Prostate gland (tissue), 2 donors: ENCODE measurements around the gene RASL10B. TPM values are rescaled to one million over a fixed set of nuclear protein-coding genes. Genes with fewer than 3 reads are reported as not detected.
A peak's percentile ranks its signal among the peaks of the same experiment; 100 is the strongest.

Experiments used
- DNase-seq: peaks from one replicate; pipeline ENCODE4 v3.0.0-alpha.2; 2019; ENCODE audit warnings: low spot score
- H3K27ac ChIP-seq, 2 donors: fragments of 200-600 bp; sonication (generic); 2 replicates each; pipeline ENCODE4 v1.5.1; 2017 to 2019
- H3K27me3 ChIP-seq: fragments of 200-600 bp; sonication (generic); replicated peaks from 2 replicates; pipeline ENCODE4 v1.5.1; 2019; ENCODE audit not compliant: insufficient read depth
- H3K36me3 ChIP-seq, 2 donors: fragments of 200-600 bp; sonication (generic); 1 replicate in 1 of 2; 2 replicates in 1 of 2; pipeline versions ENCODE4 v1.5.1 to v1.8.1; 2017 to 2019
- H3K4me1 ChIP-seq: fragments of 200-600 bp; sonication (generic); replicated peaks from 2 replicates; pipeline ENCODE4 v1.5.1; 2019
- H3K4me3 ChIP-seq, 2 donors: fragments of 200-600 bp; sonication (generic); 2 replicates each; pipeline ENCODE4 v1.5.1; 2017 to 2019
- H3K9me3 ChIP-seq: fragments of 200-600 bp; sonication (generic); 2 replicates; pipeline ENCODE4 v1.5.1; 2017
- CTCF ChIP-seq, 4 experiments: fragments of 200-600 bp in 2 of 4; fragments of 450-650 bp in 2 of 4; sonication (generic) in 2 of 4; IDR thresholded peaks; 1 replicate in 3 of 4; 2 replicates in 1 of 4; pipeline ENCODE4 v1.5.1; 2016 to 2019; ENCODE audit warnings: antibody characterized with exemption in 4 of 4, mild to moderate bottlenecking in 2 of 4, moderate library complexity in 2 of 4
- POLR2A ChIP-seq: fragments of 450-650 bp; IDR thresholded peaks from one replicate; pipeline ENCODE4 v1.6.1; 2016; ENCODE audit warnings: antibody characterized with exemption, mild to moderate bottlenecking
- POLR2AphosphoS5 ChIP-seq: sonication (generic); formaldehyde crosslinking; IDR thresholded peaks from one replicate; pipeline ENCODE4 v1.6.1; 2017; ENCODE audit warnings: antibody characterized with exemption
- WGBS: methylation state at CpG from one replicate; pipeline ENCODE4 v1.1.5; 2018; 5-methylcytosine and 5-hydroxymethylcytosine counted together
- intact Hi-C: fragments of 100-400 bp; cut with DNase I; formaldehyde crosslinking; loops from one replicate; pipeline ENCODE4 v1.14.2; 2022
- total RNA-seq, 2 donors: library from RNA; depleted of rRNA; stranded (reverse); fragments of >200 nt; gene quantifications; one replicate each; pipeline ENCODE4 v1.1.0, GENCODE V29; 2016

RASL10B gene
- total RNA-seq, 2 donors from 2014 or later: 5.4 to 7.2 TPM

DNA sequence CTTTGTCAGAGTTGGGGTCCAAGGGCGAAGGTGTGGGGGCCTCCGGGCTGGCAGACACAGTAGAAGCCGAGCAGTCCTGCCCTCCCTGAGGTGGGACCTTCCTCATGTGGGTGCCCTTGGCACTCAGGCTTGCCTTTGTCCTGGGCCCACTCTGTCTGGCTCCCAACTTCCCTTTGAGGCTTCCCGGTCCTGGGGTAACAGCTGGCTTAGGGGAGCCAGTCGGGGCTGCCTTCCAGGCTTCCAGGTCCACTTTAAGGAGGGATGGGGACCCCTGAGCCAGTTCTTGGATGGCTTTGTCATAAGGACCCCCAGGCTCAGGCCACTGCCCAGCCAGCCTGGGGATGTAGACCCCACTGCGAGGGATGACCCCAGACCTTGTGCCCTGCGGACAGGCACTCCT, 13.8 kb downstream of the RASL10B start:
- H3K4me3 ChIP-seq: no peak overlapping the region
- intact Hi-C loops: no loop called here
- no peak for DNase-seq
- no peaks in the 10 kb centered on the region for H3K4me1 ChIP-seq
- H3K36me3 ChIP-seq: no peaks in the 10 kb centered on the region
- H3K9me3 ChIP-seq: no peaks in the 10 kb centered on the region
- 81% methylated on average over 6 of the region's 7 CpGs for WGBS
- TF ChIP-seq POLR2AphosphoS5: no peak
- TF ChIP-seq CTCF (IDR thresholded peaks at IDR 0.05): no peak
- TF ChIP-seq POLR2A: no peak
- H3K27ac ChIP-seq: no peak overlapping the region
- peaks cover 13% of the 10 kb centered on the region for H3K27me3 ChIP-seq

DNA sequence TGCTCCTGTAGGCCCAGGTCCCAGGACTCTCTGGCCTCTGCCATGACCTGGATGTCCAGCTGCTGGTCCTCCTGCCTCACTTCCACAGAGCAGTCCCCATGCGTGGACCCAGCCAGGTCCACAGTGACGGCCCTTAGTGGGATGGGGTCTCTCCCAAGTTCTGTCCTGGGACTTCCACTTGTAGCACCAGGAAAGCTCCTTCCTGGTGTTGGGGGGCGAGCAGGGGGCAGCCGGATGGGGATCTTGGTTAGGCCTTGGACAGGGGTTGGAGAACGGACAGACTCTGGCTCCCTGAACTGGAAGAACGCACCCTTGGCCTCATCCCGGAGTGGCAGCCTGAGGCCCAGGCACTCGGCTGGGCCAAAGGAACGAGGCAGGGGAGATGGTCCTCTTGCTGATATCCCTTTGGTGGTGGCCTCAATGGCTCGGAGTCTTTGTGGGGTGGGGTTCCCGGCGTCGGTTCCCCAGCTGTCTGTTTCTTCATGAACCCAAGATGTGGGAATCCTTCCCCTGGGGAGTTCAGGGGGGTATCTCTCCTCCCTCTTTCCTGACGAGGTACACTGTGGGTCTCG, 14.4 kb downstream of the RASL10B start:
- DNase-seq: no peak
- intact Hi-C loops: loop anchor here (2.0 kb wide), 1 partner anchor 133 kb away; no protein-coding TSS in a partner anchor
- 84% methylated on average over 15 of the region's 15 CpGs for WGBS
- H3K27me3 ChIP-seq: peaks cover 15% of the 10 kb centered on the region
- no peaks in the 10 kb centered on the region for H3K4me1 ChIP-seq
- no peak overlapping the region for H3K27ac ChIP-seq
- no peaks in the 10 kb centered on the region for H3K9me3 ChIP-seq
- H3K4me3 ChIP-seq: no peak overlapping the region
- H3K36me3 ChIP-seq: no peaks in the 10 kb centered on the region
- TF ChIP-seq CTCF (IDR thresholded peaks at IDR 0.05) (no peak), POLR2AphosphoS5 (no peak), POLR2A (no peak)

- TF ChIP-seq CTCF (IDR thresholded peaks at IDR 0.05) (peak; percentile 74 to 94 (median 90)), POLR2A (no peak), POLR2AphosphoS5 (peak; percentile 32)
- WGBS: 23% methylated on average over 12 of the region's 12 CpGs
- peaks cover 10% of the 10 kb centered on the region for H3K27me3 ChIP-seq
- H3K9me3 ChIP-seq: no peaks in the 10 kb centered on the region
- intact Hi-C loops: loop anchor here (2.0 kb wide), 1 partner anchor 135 kb away; no protein-coding TSS in a partner anchor
- DNase-seq: peak; percentile 74
- H3K27ac ChIP-seq: no peak overlapping the region
- H3K4me3 ChIP-seq: no peak overlapping the region
- H3K36me3 ChIP-seq: no peaks in the 10 kb centered on the region
- H3K4me1 ChIP-seq: no peaks in the 10 kb centered on the region
Observed at GRCh38 chr17:35747540-35748017, 16.1 kb downstream of the RASL10B start.

DNA sequence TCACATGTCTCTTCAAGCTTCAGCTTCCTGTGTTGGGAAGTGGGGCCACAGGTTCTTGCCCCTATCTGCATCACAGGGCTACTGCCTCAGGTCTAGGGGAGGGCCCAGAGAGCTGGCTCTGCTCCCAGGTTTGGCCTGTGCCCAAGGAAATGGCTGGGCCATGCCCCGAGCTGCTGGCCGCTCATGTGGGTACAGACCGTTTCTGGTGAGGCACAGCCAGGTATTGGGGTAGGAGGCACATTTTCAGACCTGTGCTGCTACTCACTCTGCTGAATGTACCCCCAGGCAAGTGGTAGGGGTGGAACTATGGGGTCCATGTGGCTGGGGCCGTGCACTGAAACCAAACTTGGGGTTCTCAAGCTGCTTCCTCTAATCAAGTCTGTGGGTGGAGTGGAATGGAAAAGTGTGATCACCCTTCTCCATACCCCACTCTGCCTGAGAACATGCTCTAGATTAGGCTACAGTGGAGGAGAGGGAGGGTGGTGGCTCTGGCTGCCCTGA, 17.0 kb downstream of the RASL10B start:
- intact Hi-C loops: no loop called here
- H3K4me3 ChIP-seq: no peak overlapping the region
- no peaks in the 10 kb centered on the region for H3K9me3 ChIP-seq
- 52% methylated on average over 3 of the region's 4 CpGs for WGBS
- TF ChIP-seq POLR2A: no peak
- H3K27ac ChIP-seq: no peak overlapping the region
- no peak for DNase-seq
- peaks cover 4% of the 10 kb centered on the region for H3K27me3 ChIP-seq
- no peaks in the 10 kb centered on the region for H3K36me3 ChIP-seq
- no peaks in the 10 kb centered on the region for H3K4me1 ChIP-seq

DNA sequence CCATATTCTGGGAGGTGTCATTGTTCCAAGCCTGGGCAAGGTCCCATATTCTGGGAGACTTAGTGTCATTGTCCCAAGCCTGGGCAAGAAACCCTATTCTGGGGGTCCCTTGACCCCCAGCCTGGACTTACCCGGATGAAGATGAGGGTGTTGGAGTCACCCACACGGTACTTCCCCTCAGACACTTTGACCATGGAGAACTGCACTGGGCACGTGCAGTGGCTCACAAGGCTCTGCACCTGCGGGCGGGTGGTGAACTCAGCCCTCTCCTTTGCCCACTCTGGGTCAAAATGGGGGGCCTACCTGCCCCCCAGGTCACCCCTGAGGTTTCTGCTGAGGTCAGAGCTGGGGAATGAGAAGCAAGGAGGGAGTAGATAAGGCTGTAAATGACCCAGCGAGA, 17.5 kb downstream of the RASL10B start:
- no peaks in the 10 kb centered on the region for H3K36me3 ChIP-seq
- no peaks in the 10 kb centered on the region for H3K4me1 ChIP-seq
- H3K27ac ChIP-seq: no peak overlapping the region
- peaks cover 4% of the 10 kb centered on the region for H3K27me3 ChIP-seq
- H3K4me3 ChIP-seq: no peak overlapping the region
- WGBS: 66% methylated on average over 2 of the region's 6 CpGs
- TF ChIP-seq CTCF (IDR thresholded peaks at IDR 0.05) (no peak), POLR2A (no peak), POLR2AphosphoS5 (no peak)
- DNase-seq: no peak
- no peaks in the 10 kb centered on the region for H3K9me3 ChIP-seq
- intact Hi-C loops: no loop called here
